Endothelial cell of umbilical vein (primary cell): ENCODE results near the gene CEP152.

Experiments used
- CTCF ChIP-seq, 2 donors: IDR thresholded peaks; 1 replicate in 1 of 2; 2 replicates in 1 of 2; pipeline ENCODE4 v1.5.1; 2011; ENCODE audit warnings: low read length in 2 of 2, mild to moderate bottlenecking in 2 of 2, moderate library complexity in 2 of 2, control low read depth in 1 of 2, inconsistent platforms in 1 of 2, low read depth in 1 of 2; ENCODE audit not compliant: insufficient read depth in 1 of 2; ENCODE audit errors: extremely low read depth in 1 of 2
- EZH2 ChIP-seq: IDR thresholded peaks from 2 replicates; pipeline ENCODE4 v1.6.1; 2012; ENCODE audit warnings: borderline replicate concordance, low read depth, mild to moderate bottlenecking, moderate library complexity, low read length, inconsistent platforms; ENCODE audit not compliant: severe bottlenecking
- FOS ChIP-seq: IDR thresholded peaks from 2 replicates; pipeline ENCODE4 v1.6.1; 2011; ENCODE audit warnings: mild to moderate bottlenecking, low read length, moderate library complexity, borderline replicate concordance; ENCODE audit not compliant: insufficient read depth
- GATA2 ChIP-seq: IDR thresholded peaks from 2 replicates; pipeline ENCODE4 v1.7.0; 2011; ENCODE audit warnings: low read depth, mild to moderate bottlenecking, moderate library complexity, mixed read lengths, low read length; ENCODE audit not compliant: insufficient read length, insufficient read depth
- JUN ChIP-seq: IDR thresholded peaks from 2 replicates; pipeline ENCODE4 v1.6.1; 2011; ENCODE audit warnings: borderline replicate concordance, low read depth; ENCODE audit not compliant: insufficient read length, insufficient read depth
- MYC ChIP-seq: IDR thresholded peaks from one replicate; pipeline ENCODE4 v1.6.1; 2011; ENCODE audit warnings: mild to moderate bottlenecking, low read depth, low read length
- POLR2A ChIP-seq: IDR thresholded peaks from 2 replicates; pipeline ENCODE4 v1.6.1; 2012; ENCODE audit warnings: low read depth, mild to moderate bottlenecking, control low read depth, low read length
- POLR2AphosphoS5 ChIP-seq: IDR thresholded peaks from 2 replicates; pipeline ENCODE4 v1.6.1; 2012; ENCODE audit warnings: low read depth, mild to moderate bottlenecking, control low read depth, low read length, moderate library complexity; ENCODE audit not compliant: insufficient read depth
- TF ChIP-seq, protein P1 (sequence below): IDR thresholded peaks from 2 replicates; pipeline ENCODE4 v1.6.1; 2011; ENCODE audit not compliant: insufficient read depth, insufficient read length

DNA sequence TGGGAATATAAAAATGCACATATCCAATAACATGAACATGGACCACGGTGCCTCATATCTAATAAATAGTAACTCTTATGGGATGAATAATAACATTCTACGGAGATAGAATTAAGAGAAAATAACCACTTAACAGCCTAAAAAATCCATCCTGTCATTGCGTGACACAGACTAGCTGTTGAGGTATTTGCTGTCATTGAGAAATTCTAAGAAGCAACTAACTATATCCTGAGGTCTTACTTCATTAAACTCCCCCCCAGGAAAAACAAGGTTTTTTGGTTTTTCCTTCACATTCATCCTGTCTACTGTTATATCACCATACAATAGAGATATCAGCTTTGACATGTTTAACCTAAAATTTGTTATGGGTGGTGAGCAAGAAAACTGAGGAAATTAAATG is 14.3 kb downstream of the CEP152 start:
- no peak for TF ChIP-seq POLR2A
- no peak for TF ChIP-seq MYC
- no peak for TF ChIP-seq CTCF (IDR thresholded peaks at IDR 0.05; ENCODE audit: extremely low read depth in 1 of 2, insufficient read depth in 1 of 2, low read depth in 1 of 2, low read length in 2 of 2)
- TF ChIP-seq POLR2AphosphoS5: no peak
- no peak for TF ChIP-seq FOS
- TF ChIP-seq, protein P1, sequence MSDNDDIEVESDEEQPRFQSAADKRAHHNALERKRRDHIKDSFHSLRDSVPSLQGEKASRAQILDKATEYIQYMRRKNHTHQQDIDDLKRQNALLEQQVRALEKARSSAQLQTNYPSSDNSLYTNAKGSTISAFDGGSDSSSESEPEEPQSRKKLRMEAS: no peak
- no peak for TF ChIP-seq EZH2
- TF ChIP-seq JUN: no peak
- TF ChIP-seq GATA2: no peak
